GM12873 (cell line): ENCODE measurements around the gene MTAP.

Experiments used
- TF ChIP-seq, protein P1 (sequence below): IDR thresholded peaks from 2 replicates; pipeline ENCODE4 v1.5.1; 2012; ENCODE audit warnings: low read depth, mild to moderate bottlenecking, moderate library complexity, low read length, control low read depth; ENCODE audit not compliant: insufficient read depth; ENCODE audit errors: missing control alignments

Gene MTAP

GRCh38 chr9:21766096-21766495 is 36.3 kb upstream of the MTAP start:
- TF ChIP-seq, protein P1, sequence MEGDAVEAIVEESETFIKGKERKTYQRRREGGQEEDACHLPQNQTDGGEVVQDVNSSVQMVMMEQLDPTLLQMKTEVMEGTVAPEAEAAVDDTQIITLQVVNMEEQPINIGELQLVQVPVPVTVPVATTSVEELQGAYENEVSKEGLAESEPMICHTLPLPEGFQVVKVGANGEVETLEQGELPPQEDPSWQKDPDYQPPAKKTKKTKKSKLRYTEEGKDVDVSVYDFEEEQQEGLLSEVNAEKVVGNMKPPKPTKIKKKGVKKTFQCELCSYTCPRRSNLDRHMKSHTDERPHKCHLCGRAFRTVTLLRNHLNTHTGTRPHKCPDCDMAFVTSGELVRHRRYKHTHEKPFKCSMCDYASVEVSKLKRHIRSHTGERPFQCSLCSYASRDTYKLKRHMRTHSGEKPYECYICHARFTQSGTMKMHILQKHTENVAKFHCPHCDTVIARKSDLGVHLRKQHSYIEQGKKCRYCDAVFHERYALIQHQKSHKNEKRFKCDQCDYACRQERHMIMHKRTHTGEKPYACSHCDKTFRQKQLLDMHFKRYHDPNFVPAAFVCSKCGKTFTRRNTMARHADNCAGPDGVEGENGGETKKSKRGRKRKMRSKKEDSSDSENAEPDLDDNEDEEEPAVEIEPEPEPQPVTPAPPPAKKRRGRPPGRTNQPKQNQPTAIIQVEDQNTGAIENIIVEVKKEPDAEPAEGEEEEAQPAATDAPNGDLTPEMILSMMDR: no peak

DNA sequence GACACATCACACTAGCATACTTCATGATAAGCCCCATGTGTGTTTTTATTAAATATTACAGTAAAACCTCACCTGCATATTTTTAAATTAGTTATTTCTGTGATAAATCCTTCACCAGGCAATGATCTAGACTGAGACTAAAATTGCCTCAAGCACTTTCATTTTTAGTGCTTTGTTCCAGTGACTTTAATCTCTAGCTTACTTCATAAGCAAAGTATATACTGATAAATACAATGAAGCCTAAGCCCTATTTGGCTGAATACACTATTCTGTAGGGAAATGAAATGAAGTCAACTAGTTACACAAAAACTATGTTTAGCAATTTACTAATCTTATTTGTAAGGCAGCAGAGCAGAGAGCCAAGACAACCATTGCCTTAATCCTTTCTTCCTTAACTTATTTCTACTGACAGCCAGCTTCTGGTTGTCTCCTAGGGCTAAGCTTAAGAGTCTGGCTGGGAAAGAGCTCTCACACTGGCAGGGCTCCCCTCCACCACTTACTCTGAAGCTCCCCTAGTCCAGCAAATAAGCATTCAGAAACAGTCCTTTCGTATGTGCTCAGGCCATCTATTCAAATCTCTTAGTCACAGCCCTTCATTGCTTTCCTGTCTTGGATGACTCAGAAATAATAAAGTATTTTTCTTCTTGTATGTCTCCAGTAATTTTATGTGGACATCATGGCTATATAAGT is 31.4 kb upstream of the MTAP start:
- TF ChIP-seq, protein P1: no peak

- TF ChIP-seq, protein P1: no peak
Observed at GRCh38 chr9:21777701-21778100, 24.7 kb upstream of the MTAP start.

GRCh38 chr9:21778304-21778703 is 24.1 kb upstream of the MTAP start:
- TF ChIP-seq, protein P1: no peak

DNA sequence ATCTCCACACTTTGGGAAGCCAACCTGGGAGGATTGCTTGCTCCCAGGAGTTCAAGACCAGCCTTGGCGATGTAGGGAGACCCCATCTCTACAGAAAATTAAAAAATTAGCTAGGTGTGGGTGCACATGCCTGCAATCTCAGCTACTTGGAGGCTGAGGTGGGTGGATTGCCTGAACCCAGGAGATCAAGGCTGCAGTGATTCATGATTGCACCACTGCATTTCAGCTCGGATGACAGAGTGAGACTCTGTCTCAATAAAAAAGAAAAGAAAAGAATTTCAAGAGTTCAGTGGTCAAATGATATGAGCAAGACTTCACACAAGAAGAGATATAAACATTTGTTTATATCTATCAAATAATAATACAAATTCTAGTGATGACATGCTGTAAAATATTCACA is 23.0 kb upstream of the MTAP start:
- TF ChIP-seq, protein P1: no peak

- TF ChIP-seq, protein P1: no peak
Observed at GRCh38 chr9:21781656-21782055, 20.8 kb upstream of the MTAP start.

GRCh38 chr9:21782205-21782604 is 20.2 kb upstream of the MTAP start:
- TF ChIP-seq, protein P1: no peak
